Vagina (tissue), 2 donors: ENCODE measurements around the gene MYRF. TPM values are rescaled to one million over a fixed set of nuclear protein-coding genes. Genes with fewer than 3 reads are reported as not detected.

Experiments
- DNase-seq, 2 donors: peaks; one replicate each; pipeline ENCODE4 v3.0.0-alpha.2; 2017; ENCODE audit errors: extremely low spot score in 2 of 2
- H3K27ac ChIP-seq: fragments of 200-600 bp; sonication (generic); one replicate; pipeline ENCODE4 v1.5.1; 2019
- H3K27me3 ChIP-seq: fragments of 200-600 bp; sonication (generic); one replicate; pipeline ENCODE4 v1.5.1; 2019
- H3K36me3 ChIP-seq, 2 donors: fragments of 200-600 bp; sonication (generic); one replicate each; pipeline ENCODE4 v1.5.1; 2017 to 2019
- H3K4me1 ChIP-seq: fragments of 200-600 bp; sonication (generic); one replicate; pipeline ENCODE4 v1.5.1; 2019
- H3K4me3 ChIP-seq, 2 donors: fragments of 200-600 bp; sonication (generic); 1 replicate in 1 of 2; 2 replicates in 1 of 2; pipeline ENCODE4 v1.5.1; 2016 to 2019
- H3K9me3 ChIP-seq: fragments of 200-600 bp; sonication (generic); one replicate; pipeline ENCODE4 v1.5.1; 2019
- POLR2A ChIP-seq, 2 donors: fragments of 450-650 bp; IDR thresholded peaks; one replicate each; pipeline ENCODE4 v1.6.1; 2017; ENCODE audit warnings: antibody characterized with exemption in 2 of 2, mild to moderate bottlenecking in 2 of 2, moderate library complexity in 2 of 2
- POLR2AphosphoS5 ChIP-seq, 2 donors: sonication (generic); formaldehyde crosslinking; IDR thresholded peaks; one replicate each; pipeline ENCODE4 v1.9.0; 2017; ENCODE audit warnings: antibody characterized with exemption in 2 of 2, mild to moderate bottlenecking in 2 of 2, low read depth in 1 of 2; ENCODE audit not compliant: insufficient read depth in 1 of 2
- intact Hi-C: fragments of 100-400 bp; cut with DNase I; formaldehyde crosslinking; loops from one replicate; pipeline ENCODE4 v1.15.1; 2023
- total RNA-seq: library from RNA; depleted of rRNA; stranded (reverse); fragments of >200 nt; gene quantifications from one replicate; pipeline ENCODE4 v1.2.3, GENCODE V29; 2016
- TF ChIP-seq, protein P1 (sequence below), 3 experiments: fragments of 450-650 bp in 2 of 3; fragments of 200-600 bp in 1 of 3; sonication (generic) in 1 of 3; IDR thresholded peaks; one replicate each; pipeline ENCODE4 v1.5.1; 2017 to 2019; ENCODE audit warnings: antibody characterized with exemption in 3 of 3, mild to moderate bottlenecking in 2 of 3, moderate library complexity in 2 of 3

The MYRF gene
- total RNA-seq, 1 donor from 2014 or later: 0.25 TPM

GRCh38 chr11:61800331-61801281 is 48.2 kb downstream of the MYRF start:
- DNase-seq: no peak
- H3K4me1 ChIP-seq: peaks cover 5% of the 10 kb centered on the region
- H3K36me3 ChIP-seq: no peaks in the 10 kb centered on the region
- H3K27me3 ChIP-seq: no peaks in the 10 kb centered on the region
- no peak overlapping the region for H3K4me3 ChIP-seq
- intact Hi-C loops: no loop called here
- H3K27ac ChIP-seq: no peak overlapping the region
- TF ChIP-seq, protein P1, sequence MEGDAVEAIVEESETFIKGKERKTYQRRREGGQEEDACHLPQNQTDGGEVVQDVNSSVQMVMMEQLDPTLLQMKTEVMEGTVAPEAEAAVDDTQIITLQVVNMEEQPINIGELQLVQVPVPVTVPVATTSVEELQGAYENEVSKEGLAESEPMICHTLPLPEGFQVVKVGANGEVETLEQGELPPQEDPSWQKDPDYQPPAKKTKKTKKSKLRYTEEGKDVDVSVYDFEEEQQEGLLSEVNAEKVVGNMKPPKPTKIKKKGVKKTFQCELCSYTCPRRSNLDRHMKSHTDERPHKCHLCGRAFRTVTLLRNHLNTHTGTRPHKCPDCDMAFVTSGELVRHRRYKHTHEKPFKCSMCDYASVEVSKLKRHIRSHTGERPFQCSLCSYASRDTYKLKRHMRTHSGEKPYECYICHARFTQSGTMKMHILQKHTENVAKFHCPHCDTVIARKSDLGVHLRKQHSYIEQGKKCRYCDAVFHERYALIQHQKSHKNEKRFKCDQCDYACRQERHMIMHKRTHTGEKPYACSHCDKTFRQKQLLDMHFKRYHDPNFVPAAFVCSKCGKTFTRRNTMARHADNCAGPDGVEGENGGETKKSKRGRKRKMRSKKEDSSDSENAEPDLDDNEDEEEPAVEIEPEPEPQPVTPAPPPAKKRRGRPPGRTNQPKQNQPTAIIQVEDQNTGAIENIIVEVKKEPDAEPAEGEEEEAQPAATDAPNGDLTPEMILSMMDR (IDR thresholded peaks at IDR 0.05): no peak
- TF ChIP-seq POLR2AphosphoS5 (IDR thresholded peaks at IDR 0.05; ENCODE audit: insufficient read depth in 1 of 2, low read depth in 1 of 2) (no peak), POLR2A (IDR thresholded peaks at IDR 0.05) (no peak)
- no peaks in the 10 kb centered on the region for H3K9me3 ChIP-seq

- H3K36me3 ChIP-seq: peaks cover 0 to 1% of the 10 kb centered on the region in 2 donors
- no peak for DNase-seq
- H3K27ac ChIP-seq: no peak overlapping the region
- TF ChIP-seq POLR2AphosphoS5 (IDR thresholded peaks at IDR 0.05; ENCODE audit: insufficient read depth in 1 of 2, low read depth in 1 of 2) (no peak), POLR2A (IDR thresholded peaks at IDR 0.05) (no peak)
- no peak overlapping the region for H3K4me3 ChIP-seq
- H3K9me3 ChIP-seq: no peaks in the 10 kb centered on the region
- no peaks in the 10 kb centered on the region for H3K27me3 ChIP-seq
- intact Hi-C loops: no loop called here
- H3K4me1 ChIP-seq: peaks cover 2% of the 10 kb centered on the region
These were observed 50.2 kb downstream of the MYRF start for GRCh38 chr11:61802605-61803004.

DNA sequence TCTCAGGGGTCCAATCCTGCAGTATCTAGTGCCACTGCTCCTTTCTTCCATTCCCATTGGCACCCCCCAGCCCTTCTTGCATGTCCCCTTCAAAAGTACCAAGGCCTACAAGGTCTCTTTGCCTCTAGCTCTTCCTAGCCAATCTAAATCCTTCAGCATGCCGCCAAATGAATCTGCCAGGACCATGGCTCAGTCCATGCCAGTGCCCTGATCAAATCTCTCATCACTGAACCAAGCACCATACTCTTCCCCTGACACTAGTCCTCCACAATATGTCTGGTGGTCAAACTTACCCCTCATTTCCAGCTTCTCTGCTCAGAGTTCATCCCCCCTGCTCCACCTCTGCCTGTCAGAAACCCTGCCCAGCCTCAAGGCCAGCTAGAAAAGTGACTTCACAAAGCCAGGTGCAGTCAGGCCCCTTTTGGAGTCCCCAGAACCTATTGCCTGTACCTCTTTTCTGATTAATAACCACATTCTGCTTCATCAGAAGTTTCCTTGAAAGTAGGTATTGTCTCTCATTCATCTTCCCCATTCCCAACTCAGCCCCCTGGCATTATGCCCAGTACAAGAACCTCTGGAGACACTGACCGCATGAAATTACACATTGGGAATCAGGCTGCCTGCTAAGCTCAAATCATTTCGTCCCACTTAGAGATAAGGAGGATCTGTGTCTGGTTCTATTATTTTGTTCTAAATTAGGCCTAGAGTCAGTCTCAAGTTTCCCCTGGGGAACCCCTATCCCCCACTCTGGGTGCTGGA is 51.6 kb downstream of the MYRF start:
- Histone ChIP-seq H3K36me3 (peaks cover 0 to 11% of the 10 kb centered on the region in 2 donors), H3K4me1 (no peaks in the 10 kb centered on the region), H3K27me3 (no peaks in the 10 kb centered on the region), H3K27ac (no peak overlapping the region), H3K9me3 (no peaks in the 10 kb centered on the region), H3K4me3 (no peak overlapping the region)
- TF ChIP-seq POLR2A (IDR thresholded peaks at IDR 0.05): no peak
- TF ChIP-seq, protein P1 (IDR thresholded peaks at IDR 0.05): no peak
- TF ChIP-seq POLR2AphosphoS5 (IDR thresholded peaks at IDR 0.05; ENCODE audit: insufficient read depth in 1 of 2, low read depth in 1 of 2): no peak
- intact Hi-C loops: no loop called here
- DNase-seq: no peak

DNA sequence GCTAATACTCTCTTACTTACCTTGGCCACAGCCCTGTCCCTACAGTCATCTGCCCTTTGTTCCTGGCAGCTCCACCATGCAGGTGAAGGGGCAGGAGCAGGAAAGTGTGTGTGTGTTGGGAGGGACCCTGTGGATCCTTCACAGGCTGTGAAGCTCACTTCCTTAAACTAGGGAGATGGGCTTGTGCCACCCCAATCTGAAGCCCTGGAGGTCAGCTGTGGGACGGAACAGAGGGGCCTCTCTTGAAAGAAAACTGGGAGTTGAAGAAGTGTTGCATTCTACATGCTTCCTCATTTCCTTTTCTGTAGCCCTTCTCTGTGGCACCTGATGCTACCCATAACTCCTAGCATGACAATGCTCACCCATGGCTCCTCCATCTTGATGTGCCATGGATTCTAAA is 52.7 kb downstream of the MYRF start:
- H3K4me1 ChIP-seq: no peaks in the 10 kb centered on the region
- H3K9me3 ChIP-seq: no peaks in the 10 kb centered on the region
- no peak overlapping the region for H3K4me3 ChIP-seq
- intact Hi-C loops: no loop called here
- TF ChIP-seq, protein P1 (IDR thresholded peaks at IDR 0.05): no peak
- TF ChIP-seq POLR2AphosphoS5 (IDR thresholded peaks at IDR 0.05; ENCODE audit: insufficient read depth in 1 of 2, low read depth in 1 of 2) (no peak), POLR2A (IDR thresholded peaks at IDR 0.05) (no peak)
- no peak overlapping the region for H3K27ac ChIP-seq
- DNase-seq: no peak
- peaks cover 0 to 21% of the 10 kb centered on the region in 2 donors for H3K36me3 ChIP-seq
- H3K27me3 ChIP-seq: no peaks in the 10 kb centered on the region

- Histone ChIP-seq H3K9me3 (no peaks in the 10 kb centered on the region), H3K4me3 (no peak overlapping the region), H3K36me3 (peaks cover 0 to 34% of the 10 kb centered on the region in 2 donors), H3K4me1 (no peaks in the 10 kb centered on the region), H3K27ac (no peak overlapping the region), H3K27me3 (no peaks in the 10 kb centered on the region)
- no peak for DNase-seq
- no peak for TF ChIP-seq POLR2A (IDR thresholded peaks at IDR 0.05)
- TF ChIP-seq, protein P1 (IDR thresholded peaks at IDR 0.05): no peak
- TF ChIP-seq POLR2AphosphoS5 (IDR thresholded peaks at IDR 0.05; ENCODE audit: insufficient read depth in 1 of 2, low read depth in 1 of 2): no peak
- intact Hi-C loops: no loop called here
These were observed 54.3 kb downstream of the MYRF start for GRCh38 chr11:61806785-61807184.
